Breast epithelium (tissue), 4 donors: ENCODE data around the gene MACROD2. TPM values are rescaled to one million over a fixed set of nuclear protein-coding genes. Genes with fewer than 3 reads are reported as not detected.

ENCODE experiments used
- DNase-seq, 2 donors: peaks; one replicate each; pipeline ENCODE4 v3.0.0-alpha.2; 2019; ENCODE audit warnings: low spot score in 2 of 2
- H3K27ac ChIP-seq, 2 donors: fragments of 200-600 bp; sonication (generic) in 1 of 2; one replicate each; pipeline ENCODE4 v1.5.1; 2016 to 2019; ENCODE audit warnings: mild to moderate bottlenecking in 1 of 2
- H3K27me3 ChIP-seq, 2 donors: fragments of 200-600 bp; sonication (generic) in 1 of 2; one replicate each; pipeline versions ENCODE4 v1.5.1 to v1.6.0; 2017 to 2019; ENCODE audit warnings: control low read depth in 1 of 2, mild to moderate bottlenecking in 1 of 2
- H3K36me3 ChIP-seq: fragments of 200-600 bp; one replicate; pipeline ENCODE4 v1.5.1; 2019
- H3K4me1 ChIP-seq, 2 donors: fragments of 200-600 bp; sonication (generic); one replicate each; pipeline ENCODE4 v1.5.1; 2016 to 2019; ENCODE audit warnings: control low read depth in 1 of 2
- H3K4me3 ChIP-seq, 3 donors: fragments of 200-600 bp; sonication (generic); 1 replicate in 2 of 3; 2 replicates in 1 of 3; pipeline ENCODE4 v1.5.1; 2016 to 2019; ENCODE audit warnings: mild to moderate bottlenecking in 3 of 3, moderate library complexity in 2 of 3
- H3K9me3 ChIP-seq, 2 donors: fragments of 200-600 bp; sonication (generic) in 1 of 2; one replicate each; pipeline ENCODE4 v1.5.1; 2016 to 2019; ENCODE audit warnings: control low read depth in 1 of 2
- POLR2A ChIP-seq: fragments of 450-650 bp; IDR thresholded peaks from one replicate; pipeline ENCODE4 v1.6.1; 2016; ENCODE audit warnings: antibody characterized with exemption, mild to moderate bottlenecking, moderate library complexity
- POLR2AphosphoS5 ChIP-seq, 3 donors: sonication (generic); formaldehyde crosslinking; IDR thresholded peaks; one replicate each; pipeline ENCODE4 v1.6.1; 2017; ENCODE audit warnings: antibody characterized with exemption in 3 of 3
- intact Hi-C: fragments of 100-400 bp; cut with DNase I; formaldehyde crosslinking; loops from one replicate; pipeline ENCODE4 v1.15.1; 2023; ENCODE audit warnings: low total_unique reads
- total RNA-seq, 3 donors: library from RNA; depleted of rRNA; stranded (reverse); fragments of >200 nt; gene quantifications; one replicate each; pipeline ENCODE4 v1.1.0, GENCODE V29; 2016
- TF ChIP-seq, protein P1 (sequence below), 3 donors: fragments of 450-650 bp; IDR thresholded peaks; one replicate each; pipeline ENCODE4 v1.5.1; 2016 to 2017; ENCODE audit warnings: antibody characterized with exemption in 3 of 3, mild to moderate bottlenecking in 3 of 3, moderate library complexity in 3 of 3

MACROD2 gene
- total RNA-seq, 3 donors from 2014 or later: 6.7 to 26.8 (median 8.8) TPM

- TF ChIP-seq POLR2AphosphoS5 (IDR thresholded peaks at IDR 0.05) (no peak), POLR2A (no peak)
- TF ChIP-seq, protein P1, sequence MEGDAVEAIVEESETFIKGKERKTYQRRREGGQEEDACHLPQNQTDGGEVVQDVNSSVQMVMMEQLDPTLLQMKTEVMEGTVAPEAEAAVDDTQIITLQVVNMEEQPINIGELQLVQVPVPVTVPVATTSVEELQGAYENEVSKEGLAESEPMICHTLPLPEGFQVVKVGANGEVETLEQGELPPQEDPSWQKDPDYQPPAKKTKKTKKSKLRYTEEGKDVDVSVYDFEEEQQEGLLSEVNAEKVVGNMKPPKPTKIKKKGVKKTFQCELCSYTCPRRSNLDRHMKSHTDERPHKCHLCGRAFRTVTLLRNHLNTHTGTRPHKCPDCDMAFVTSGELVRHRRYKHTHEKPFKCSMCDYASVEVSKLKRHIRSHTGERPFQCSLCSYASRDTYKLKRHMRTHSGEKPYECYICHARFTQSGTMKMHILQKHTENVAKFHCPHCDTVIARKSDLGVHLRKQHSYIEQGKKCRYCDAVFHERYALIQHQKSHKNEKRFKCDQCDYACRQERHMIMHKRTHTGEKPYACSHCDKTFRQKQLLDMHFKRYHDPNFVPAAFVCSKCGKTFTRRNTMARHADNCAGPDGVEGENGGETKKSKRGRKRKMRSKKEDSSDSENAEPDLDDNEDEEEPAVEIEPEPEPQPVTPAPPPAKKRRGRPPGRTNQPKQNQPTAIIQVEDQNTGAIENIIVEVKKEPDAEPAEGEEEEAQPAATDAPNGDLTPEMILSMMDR (IDR thresholded peaks at IDR 0.05): no peak
- Histone ChIP-seq H3K36me3 (no peaks in the 10 kb centered on the region), H3K27ac (no peak overlapping the region), H3K27me3 (no peaks in the 10 kb centered on the region), H3K4me1 (no peaks in the 10 kb centered on the region), H3K4me3 (no peak overlapping the region), H3K9me3 (no peaks in the 10 kb centered on the region)
- intact Hi-C loops: no loop called here
- no peak for DNase-seq
Observed at GRCh38 chr20:15703171-15703911, 1708.0 kb downstream of the MACROD2 start.

DNA sequence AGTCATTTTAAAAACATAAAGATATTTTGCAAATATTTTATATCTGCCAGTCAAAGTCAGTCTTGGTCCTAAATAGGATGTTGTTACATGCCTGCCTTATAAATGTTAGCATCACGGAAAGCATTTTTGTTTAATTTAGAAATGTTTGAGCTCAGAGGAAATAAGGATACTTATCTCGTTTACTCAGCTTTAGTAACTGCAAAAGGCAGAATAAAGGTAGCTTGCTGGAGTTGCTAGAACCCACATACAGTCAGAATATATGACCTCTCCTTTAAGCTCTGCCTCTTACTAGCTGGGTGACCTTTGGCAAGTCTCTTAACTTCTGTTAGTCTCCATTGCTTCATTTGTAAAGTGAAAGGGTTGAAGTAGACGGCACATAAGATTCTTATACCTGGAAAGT, 1710.7 kb downstream of the MACROD2 start:
- Histone ChIP-seq H3K9me3 (no peaks in the 10 kb centered on the region), H3K36me3 (no peaks in the 10 kb centered on the region), H3K4me1 (no peaks in the 10 kb centered on the region), H3K4me3 (no peak overlapping the region), H3K27ac (no peak overlapping the region), H3K27me3 (no peaks in the 10 kb centered on the region)
- TF ChIP-seq POLR2AphosphoS5 (IDR thresholded peaks at IDR 0.05): no peak
- TF ChIP-seq POLR2A: no peak
- TF ChIP-seq, protein P1 (IDR thresholded peaks at IDR 0.05): no peak
- no peak for DNase-seq
- intact Hi-C loops: no loop called here

DNA sequence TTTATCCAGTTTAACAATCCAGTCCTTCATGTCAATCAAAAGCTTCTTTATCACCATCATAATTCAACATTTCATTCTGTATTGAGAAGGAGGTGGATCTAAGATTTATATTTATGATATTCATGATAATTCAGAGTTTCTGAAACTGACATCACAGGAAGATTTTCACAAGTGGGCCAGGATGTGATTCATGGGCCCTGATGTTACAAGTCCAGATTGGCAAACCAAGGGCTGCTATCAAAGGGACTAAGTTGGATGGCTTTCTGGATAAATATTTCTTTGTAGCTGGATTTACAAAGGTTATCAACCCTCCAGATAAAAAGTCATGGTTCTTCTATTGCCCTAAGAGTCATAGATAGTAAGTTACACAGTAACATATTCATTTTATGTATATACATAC, 1711.4 kb downstream of the MACROD2 start:
- TF ChIP-seq, protein P1 (IDR thresholded peaks at IDR 0.05): no peak
- no peak for TF ChIP-seq POLR2A
- no peaks in the 10 kb centered on the region for H3K27me3 ChIP-seq
- no peaks in the 10 kb centered on the region for H3K4me1 ChIP-seq
- H3K27ac ChIP-seq: no peak overlapping the region
- intact Hi-C loops: no loop called here
- no peak for DNase-seq
- no peak overlapping the region for H3K4me3 ChIP-seq
- H3K9me3 ChIP-seq: no peaks in the 10 kb centered on the region
- no peaks in the 10 kb centered on the region for H3K36me3 ChIP-seq

GRCh38 chr20:15708984-15709598, 1713.8 kb downstream of the MACROD2 start:
- Histone ChIP-seq H3K4me1 (no peaks in the 10 kb centered on the region), H3K36me3 (no peaks in the 10 kb centered on the region), H3K9me3 (no peaks in the 10 kb centered on the region), H3K4me3 (no peak overlapping the region), H3K27ac (no peak overlapping the region), H3K27me3 (no peaks in the 10 kb centered on the region)
- TF ChIP-seq POLR2A (no peak), POLR2AphosphoS5 (IDR thresholded peaks at IDR 0.05) (no peak)
- TF ChIP-seq, protein P1 (IDR thresholded peaks at IDR 0.05): no peak
- DNase-seq: no peak
- intact Hi-C loops: no loop called here

DNA sequence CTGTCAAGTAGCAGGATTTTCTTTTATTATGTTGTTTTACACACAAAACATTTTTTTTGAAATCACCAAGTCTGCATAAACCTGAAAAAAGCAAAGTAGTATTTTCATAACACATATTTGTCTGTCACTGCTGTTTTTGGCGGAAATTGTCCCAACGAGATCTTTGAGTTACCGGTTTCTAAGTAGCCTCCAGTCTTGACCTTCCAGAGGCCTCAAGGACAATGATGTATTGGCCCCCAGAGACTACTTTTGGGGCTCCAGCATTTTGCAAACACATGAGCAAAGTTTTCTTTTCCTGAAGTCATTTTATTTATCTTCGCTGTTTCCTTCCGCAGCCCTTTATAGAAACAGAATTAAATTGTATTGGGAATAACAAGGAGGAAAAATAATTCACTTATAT, 1715.3 kb downstream of the MACROD2 start:
- TF ChIP-seq POLR2A (no peak), POLR2AphosphoS5 (IDR thresholded peaks at IDR 0.05) (no peak)
- TF ChIP-seq, protein P1 (IDR thresholded peaks at IDR 0.05): no peak
- DNase-seq: no peak
- no peak overlapping the region for H3K4me3 ChIP-seq
- intact Hi-C loops: no loop called here
- H3K9me3 ChIP-seq: no peaks in the 10 kb centered on the region
- no peaks in the 10 kb centered on the region for H3K36me3 ChIP-seq
- no peak overlapping the region for H3K27ac ChIP-seq
- H3K4me1 ChIP-seq: no peaks in the 10 kb centered on the region
- no peaks in the 10 kb centered on the region for H3K27me3 ChIP-seq
